ENCODE measurements around the gene BAIAP3. TPM values are rescaled to one million over a fixed set of nuclear protein-coding genes. Genes with fewer than 3 reads are reported as not detected.

The BAIAP3 gene
- total and polyA plus RNA-seq, 2 experiments from 2014 or later = 0.23 to 0.86 TPM

DNA sequence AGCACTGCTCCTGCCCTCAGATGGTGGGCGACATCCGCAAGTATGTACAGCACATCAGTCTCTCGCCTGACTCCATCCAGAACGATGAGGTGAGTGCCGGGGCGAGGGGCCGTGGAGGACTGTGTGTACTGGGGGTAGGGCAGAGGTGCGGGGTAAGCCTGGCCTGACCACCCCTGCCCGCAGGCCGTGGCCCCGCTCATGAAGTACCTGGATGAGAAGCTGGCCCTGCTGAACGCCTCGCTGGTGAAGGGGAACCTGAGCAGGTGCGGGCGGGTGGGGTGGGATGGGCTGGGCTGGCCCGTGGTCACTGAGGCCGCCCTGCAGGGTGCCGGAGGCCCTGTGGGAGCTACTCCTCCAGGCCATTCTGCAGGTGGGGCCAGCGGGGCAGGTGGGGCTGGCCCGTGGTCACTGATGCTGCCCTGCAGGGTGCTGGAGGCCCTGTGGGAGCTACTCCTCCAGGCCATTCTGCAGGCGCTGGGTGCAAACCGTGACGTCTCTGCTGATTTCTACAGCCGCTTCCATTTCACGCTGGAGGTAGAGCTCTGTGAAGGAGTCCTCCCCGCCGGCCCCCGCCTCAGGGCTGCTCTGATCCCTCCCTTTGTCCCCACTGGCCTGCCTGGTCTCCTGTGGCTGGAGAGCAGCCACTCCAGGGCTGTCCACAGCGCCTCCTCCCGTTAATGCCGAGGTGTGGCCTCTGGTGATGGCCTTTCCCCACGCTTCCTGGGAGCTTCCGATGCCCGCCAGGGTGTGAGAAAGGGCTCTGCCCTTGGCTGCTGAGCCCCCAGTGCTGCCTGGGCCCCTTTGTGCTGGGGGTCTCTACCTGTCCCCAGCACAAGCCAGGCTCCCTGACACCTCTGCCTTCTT lies 13.2 kb downstream of the BAIAP3 start:
- Histone ChIP-seq H3K27ac (no peak overlapping the region), H4K20me1 (ENCODE audit: insufficient read depth) (no peaks in the 10 kb centered on the region), H2AFZ (no peak overlapping the region), H3K9me2 (ENCODE audit: insufficient read depth) (no peaks in the 10 kb centered on the region), H3K9ac (no peak overlapping the region), H3F3A (ENCODE audit: insufficient read depth) (no peaks in the 10 kb centered on the region), H3K9me3 (ENCODE audit: low read depth) (no peaks in the 10 kb centered on the region), H3K27me3 (replicated peaks; ENCODE audit: insufficient read depth) (no peaks in the 10 kb centered on the region), H3K79me2 (ENCODE audit: insufficient read depth) (peaks cover 21% of the 10 kb centered on the region), H3K4me3 (no peak overlapping the region), H3K4me1 (ENCODE audit: insufficient read depth) (no peaks in the 10 kb centered on the region), H3K36me3 (ENCODE audit: low read depth) (no peaks in the 10 kb centered on the region; the same call in 1 of the 2 replicates), H3K4me2 (ENCODE audit: unreplicated experiment) (no peak overlapping the region)
- peak; percentile 51 for DNase-seq
- no peak for TF ChIP-seq EZH2 (IDR thresholded peaks at IDR 0.05; ENCODE audit: insufficient read depth, poor library complexity, severe bottlenecking)
- no peak for TF ChIP-seq EZH2phosphoT487 (IDR thresholded peaks at IDR 0.05; ENCODE audit: insufficient read depth, low read depth)
- WGBS, 2 experiments (ENCODE audit: low coverage in 1 of 2, low lambda C conversion rate in 2 of 2, missing lambda C conversion rate in 2 of 2) = 60 to 66% methylated on average over 24 to 33 of the region's 34 CpGs
- in situ Hi-C loops (cut with MboI) = no loop called here

DNA sequence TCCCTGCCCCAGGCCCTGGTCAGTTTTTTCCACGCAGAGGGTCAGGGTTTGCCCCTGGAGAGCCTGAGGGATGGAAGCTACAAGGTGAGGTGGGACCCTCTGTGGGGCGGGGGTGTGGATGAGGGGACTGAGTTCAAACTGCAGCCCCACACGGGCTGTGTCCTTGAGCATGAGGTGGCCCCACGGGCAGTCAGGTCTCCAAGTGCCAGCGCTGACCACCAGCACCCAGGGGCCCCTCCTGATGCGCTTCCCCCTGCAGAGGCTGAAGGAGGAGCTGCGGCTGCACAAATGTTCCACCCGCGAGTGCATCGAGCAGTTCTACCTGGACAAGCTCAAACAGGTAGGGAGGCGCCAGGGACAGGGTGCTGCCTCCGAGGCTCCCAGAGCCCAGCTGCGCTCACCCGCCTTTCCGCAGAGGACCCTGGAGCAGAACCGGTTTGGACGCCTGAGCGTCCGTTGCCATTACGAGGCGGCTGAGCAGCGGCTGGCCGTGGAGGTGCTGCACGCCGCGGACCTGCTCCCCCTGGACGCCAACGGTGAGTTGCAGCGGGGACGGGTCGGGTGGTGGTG lies 13.9 kb downstream of the BAIAP3 start:
- H3K27me3 ChIP-seq (replicated peaks; ENCODE audit: insufficient read depth) = no peaks in the 10 kb centered on the region
- DNase-seq = no peak
- H3K4me3 ChIP-seq = no peak overlapping the region
- in situ Hi-C loops (cut with MboI) = no loop called here
- H3K4me1 ChIP-seq (ENCODE audit: insufficient read depth) = no peaks in the 10 kb centered on the region
- TF ChIP-seq EZH2 (IDR thresholded peaks at IDR 0.05; ENCODE audit: insufficient read depth, poor library complexity, severe bottlenecking) = no peak
- no peak for TF ChIP-seq EZH2phosphoT487 (IDR thresholded peaks at IDR 0.05; ENCODE audit: insufficient read depth, low read depth)
- no peaks in the 10 kb centered on the region; the same call in 1 of the 2 replicates for H3K36me3 ChIP-seq (ENCODE audit: low read depth)
- H2AFZ ChIP-seq = no peak overlapping the region
- H3K79me2 ChIP-seq (ENCODE audit: insufficient read depth) = peaks cover 27% of the 10 kb centered on the region
- H3K9me2 ChIP-seq (ENCODE audit: insufficient read depth) = no peaks in the 10 kb centered on the region
- WGBS, 2 experiments (ENCODE audit: low coverage in 1 of 2, low lambda C conversion rate in 2 of 2, missing lambda C conversion rate in 2 of 2) = 83 to 85% methylated on average over 26 to 31 of the region's 31 CpGs
- no peak overlapping the region for H3K4me2 ChIP-seq (ENCODE audit: unreplicated experiment)
- no peak overlapping the region for H3K27ac ChIP-seq
- H3K9ac ChIP-seq = no peak overlapping the region
- H3K9me3 ChIP-seq (ENCODE audit: low read depth) = no peaks in the 10 kb centered on the region
- H4K20me1 ChIP-seq (ENCODE audit: insufficient read depth) = no peaks in the 10 kb centered on the region
- no peaks in the 10 kb centered on the region for H3F3A ChIP-seq (ENCODE audit: insufficient read depth)

DNA sequence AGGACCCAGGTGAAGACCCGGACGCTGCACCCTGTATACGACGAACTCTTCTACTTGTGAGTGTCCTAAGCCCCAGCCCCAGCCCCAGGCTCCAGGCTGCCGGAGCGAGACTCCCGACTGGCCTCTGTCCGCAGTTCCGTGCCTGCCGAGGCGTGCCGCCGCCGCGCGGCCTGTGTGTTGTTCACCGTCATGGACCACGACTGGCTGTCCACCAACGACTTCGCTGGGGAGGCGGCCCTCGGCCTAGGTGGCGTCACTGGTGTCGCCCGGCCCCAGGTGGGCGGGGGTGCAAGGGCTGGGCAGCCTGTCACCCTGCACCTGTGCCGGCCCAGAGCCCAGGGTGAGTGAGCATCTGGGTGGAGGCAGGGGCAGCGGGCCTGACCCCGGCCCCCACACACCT lies 14.5 kb downstream of the BAIAP3 start:
- no peak for TF ChIP-seq EZH2phosphoT487 (IDR thresholded peaks at IDR 0.05; ENCODE audit: insufficient read depth, low read depth)
- TF ChIP-seq EZH2 (IDR thresholded peaks at IDR 0.05; ENCODE audit: insufficient read depth, poor library complexity, severe bottlenecking) = no peak
- Histone ChIP-seq H3F3A (ENCODE audit: insufficient read depth) (no peaks in the 10 kb centered on the region), H3K36me3 (ENCODE audit: low read depth) (no peaks in the 10 kb centered on the region; the same call in 1 of the 2 replicates), H3K9ac (no peak overlapping the region), H3K9me3 (ENCODE audit: low read depth) (no peaks in the 10 kb centered on the region), H3K9me2 (ENCODE audit: insufficient read depth) (no peaks in the 10 kb centered on the region), H3K27ac (no peak overlapping the region), H4K20me1 (ENCODE audit: insufficient read depth) (no peaks in the 10 kb centered on the region), H3K4me1 (ENCODE audit: insufficient read depth) (peaks cover 5% of the 10 kb centered on the region; the same call in 1 of the 2 replicates), H2AFZ (no peak overlapping the region), H3K4me3 (no peak overlapping the region), H3K4me2 (ENCODE audit: unreplicated experiment) (no peak overlapping the region), H3K79me2 (ENCODE audit: insufficient read depth) (peaks cover 33% of the 10 kb centered on the region), H3K27me3 (replicated peaks; ENCODE audit: insufficient read depth) (no peaks in the 10 kb centered on the region)
- no peak for DNase-seq
- WGBS, 2 experiments (ENCODE audit: low coverage in 1 of 2, low lambda C conversion rate in 2 of 2, missing lambda C conversion rate in 2 of 2) = 91 to 92% methylated on average over 20 to 29 of the region's 29 CpGs
- in situ Hi-C loops (cut with MboI) = no loop called here

DNA sequence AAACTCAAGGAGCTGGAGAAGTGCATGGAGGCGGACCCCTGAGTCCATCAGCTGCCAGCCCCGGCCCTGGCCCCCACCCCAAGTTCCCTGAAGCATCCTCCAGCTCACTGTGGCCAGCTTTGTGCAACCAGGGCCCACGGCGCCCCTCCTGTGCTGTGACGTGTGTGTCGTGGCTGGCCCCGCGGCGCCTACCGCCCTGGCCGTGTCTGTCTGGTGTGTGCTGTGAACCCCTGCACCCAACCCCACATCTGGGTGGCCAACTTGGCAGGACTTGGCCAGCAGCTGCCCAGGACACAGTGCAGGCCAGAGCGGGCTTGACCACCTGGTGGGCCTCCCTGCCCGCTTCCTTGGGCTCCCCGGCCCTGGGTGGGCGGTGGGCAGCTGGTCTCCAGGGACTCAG lies 15.0 kb downstream of the BAIAP3 start:
- H3F3A ChIP-seq (ENCODE audit: insufficient read depth) = no peaks in the 10 kb centered on the region
- in situ Hi-C loops (cut with MboI) = no loop called here
- no peaks in the 10 kb centered on the region; the same call in 1 of the 2 replicates for H3K36me3 ChIP-seq (ENCODE audit: low read depth)
- H3K4me1 ChIP-seq (ENCODE audit: insufficient read depth) = peaks cover 7% of the 10 kb centered on the region; the same call in 1 of the 2 replicates
- peaks cover 37% of the 10 kb centered on the region for H3K79me2 ChIP-seq (ENCODE audit: insufficient read depth)
- no peak overlapping the region for H3K4me3 ChIP-seq
- H3K9me2 ChIP-seq (ENCODE audit: insufficient read depth) = no peaks in the 10 kb centered on the region
- 96% methylated on average over 12 to 15 of the region's 15 CpGs for WGBS, 2 experiments (ENCODE audit: low coverage in 1 of 2, low lambda C conversion rate in 2 of 2, missing lambda C conversion rate in 2 of 2)
- no peaks in the 10 kb centered on the region for H3K9me3 ChIP-seq (ENCODE audit: low read depth)
- DNase-seq = no peak
- no peaks in the 10 kb centered on the region for H4K20me1 ChIP-seq (ENCODE audit: insufficient read depth)
- no peak overlapping the region for H3K27ac ChIP-seq
- H2AFZ ChIP-seq = no peak overlapping the region
- no peak overlapping the region for H3K9ac ChIP-seq
- no peaks in the 10 kb centered on the region for H3K27me3 ChIP-seq (replicated peaks; ENCODE audit: insufficient read depth)
- TF ChIP-seq EZH2 (IDR thresholded peaks at IDR 0.05; ENCODE audit: insufficient read depth, poor library complexity, severe bottlenecking) (no peak), EZH2phosphoT487 (IDR thresholded peaks at IDR 0.05; ENCODE audit: insufficient read depth, low read depth) (no peak)
- H3K4me2 ChIP-seq (ENCODE audit: unreplicated experiment) = no peak overlapping the region
